ENCODE measurements around the gene ZNF579.
"Not testable (repeated sequence)": the region's sequence is repeated elsewhere in the genome, so short reads cannot be mapped to it uniquely, and the experiment has no call there.

ZNF579 gene

DNA sequence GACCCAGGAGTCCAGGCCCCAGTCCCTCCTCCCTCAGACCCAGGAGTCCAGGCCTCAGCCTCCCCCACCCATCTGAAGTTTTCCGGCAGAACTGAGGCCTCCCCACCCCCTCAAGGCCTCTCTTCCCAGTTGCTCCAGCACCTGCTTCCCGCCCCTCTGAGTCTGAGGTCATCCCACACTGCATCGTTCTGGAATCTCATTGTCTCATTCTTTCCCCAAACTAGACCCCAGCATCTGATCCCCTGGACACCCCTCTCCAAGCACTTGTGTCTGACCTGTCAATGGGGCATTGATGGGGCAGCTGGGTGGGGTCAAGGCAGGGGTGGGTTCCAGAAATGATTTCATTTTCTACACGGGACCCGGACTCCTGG, 42.9 kb downstream of the ZNF579 start:
- no peak for DNase-seq

DNA sequence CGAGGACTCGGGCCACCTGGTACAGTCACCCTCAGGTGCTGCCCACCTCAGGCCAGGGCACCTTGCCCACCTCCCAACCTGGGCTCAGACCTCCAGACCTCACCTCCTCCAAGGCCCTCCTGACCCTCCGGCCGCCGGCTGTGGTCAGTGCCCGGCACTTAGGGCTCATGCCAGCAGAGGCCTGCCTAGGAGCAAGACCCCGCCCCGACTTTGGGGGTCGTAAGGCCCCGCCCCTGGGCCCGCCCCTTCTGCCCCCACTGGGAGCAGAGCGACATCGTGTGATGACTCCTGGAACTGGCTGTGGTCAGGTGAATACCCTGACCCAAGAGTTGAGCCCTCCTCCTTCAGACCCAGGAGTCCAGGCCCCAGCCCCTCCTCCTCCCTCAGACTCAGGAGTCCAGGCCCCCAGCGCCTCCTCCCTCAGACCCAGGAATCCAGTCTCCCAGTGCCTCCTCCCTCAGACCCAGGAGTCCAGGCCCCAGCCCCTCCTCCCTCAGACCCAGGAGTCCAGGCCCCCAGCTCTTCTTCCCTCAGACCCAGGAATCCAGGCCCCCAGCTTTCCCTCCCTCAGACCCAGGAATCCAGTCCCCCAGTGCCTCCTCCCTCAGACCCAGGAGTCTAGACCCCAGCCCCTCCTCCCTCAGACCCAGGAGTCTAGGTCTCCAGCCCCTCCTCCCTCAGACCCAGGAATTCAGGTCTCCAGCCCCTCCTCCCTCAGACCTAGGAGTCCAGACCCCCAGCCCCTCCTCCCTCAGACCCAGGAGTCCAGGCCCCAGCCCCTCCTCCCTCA, 43.5 kb downstream of the ZNF579 start, which contains the start of gene SBK2:
Gene SBK2, minus strand, starts transcription at position 183 of the 790 bp plus-strand sequence. CDS start 839 bp downstream, outside the sequence.
- DNase-seq, result no peak

DNA sequence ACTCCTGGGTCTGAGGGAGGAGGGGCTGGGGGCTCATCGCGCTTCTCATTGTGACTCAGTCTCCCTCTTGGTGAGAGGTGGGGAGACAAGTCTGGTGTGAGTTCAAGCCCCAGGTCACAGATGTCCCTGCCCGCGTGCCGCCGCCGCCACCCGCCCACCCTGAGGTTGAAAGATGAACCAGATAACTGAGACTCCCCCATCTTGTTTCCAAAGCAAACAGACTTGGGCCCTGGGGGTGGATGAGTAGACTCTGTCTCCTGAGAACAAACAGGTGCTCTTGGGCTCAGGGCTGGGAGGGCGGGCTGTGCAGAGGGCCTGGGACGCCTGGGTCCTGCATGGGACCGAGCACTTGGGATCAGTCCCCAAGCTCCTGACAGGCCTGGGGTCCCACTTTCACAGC, 44.3 kb downstream of the ZNF579 start:
- DNase-seq, result no peak

DNA sequence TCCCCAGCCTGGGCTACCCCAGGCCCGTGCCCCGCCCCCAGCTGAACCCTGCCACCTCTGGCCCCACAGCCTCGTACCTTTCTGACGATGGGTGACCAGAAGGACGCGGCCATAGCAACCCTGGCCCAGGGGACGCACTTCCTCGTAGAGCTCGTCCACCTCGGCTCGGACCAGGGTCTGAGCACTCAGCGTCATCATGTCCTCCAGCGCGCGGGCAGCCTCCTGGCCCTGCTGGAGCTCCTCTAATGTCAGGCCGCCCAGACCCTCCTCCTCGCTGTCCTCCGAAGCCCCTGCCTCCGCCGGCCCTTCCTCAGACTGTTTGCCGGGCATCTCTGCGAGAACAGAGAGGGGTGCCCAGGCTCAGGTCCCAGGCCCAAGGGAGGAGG, 44.7 kb downstream of the ZNF579 start:
- DNase-seq, result no peak

DNA sequence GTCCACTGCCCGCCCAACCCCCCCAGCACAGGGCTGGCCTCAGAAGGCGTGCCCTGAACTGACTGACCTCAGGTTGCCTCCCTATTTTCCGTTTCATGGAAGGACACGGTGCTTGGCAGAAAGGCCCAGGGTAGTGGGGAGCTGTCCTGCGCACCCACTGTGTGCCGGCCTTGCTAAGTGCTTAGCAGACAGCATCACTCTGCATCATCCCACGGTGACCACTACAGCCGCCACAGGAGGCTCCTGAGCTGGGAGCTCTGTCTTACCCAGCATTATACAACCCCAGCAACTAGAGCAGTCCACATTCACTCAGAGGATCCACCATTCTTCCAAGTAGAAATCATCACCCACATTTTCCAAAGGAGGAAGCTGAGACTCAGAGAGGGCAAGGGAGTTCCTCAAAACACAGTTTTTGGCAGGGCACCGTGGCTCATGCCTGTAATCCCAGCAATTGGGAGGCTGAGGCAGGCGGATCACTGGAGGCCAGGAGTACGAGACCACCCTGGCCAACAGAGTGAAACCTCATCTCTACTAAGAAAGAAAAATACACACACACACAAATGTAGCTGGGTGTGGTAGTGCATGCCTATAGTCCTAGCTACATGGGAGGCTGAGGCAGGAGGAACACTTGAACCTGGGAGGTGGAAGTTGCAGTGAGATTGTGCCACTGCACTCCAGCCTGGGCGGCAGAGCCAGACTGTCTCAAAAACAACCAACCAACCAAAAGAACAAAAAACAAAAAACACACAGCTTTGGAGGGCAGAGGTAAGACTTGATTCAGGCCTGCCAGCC, 45.3 kb downstream of the ZNF579 start:
- DNase-seq, result no peak

DNA sequence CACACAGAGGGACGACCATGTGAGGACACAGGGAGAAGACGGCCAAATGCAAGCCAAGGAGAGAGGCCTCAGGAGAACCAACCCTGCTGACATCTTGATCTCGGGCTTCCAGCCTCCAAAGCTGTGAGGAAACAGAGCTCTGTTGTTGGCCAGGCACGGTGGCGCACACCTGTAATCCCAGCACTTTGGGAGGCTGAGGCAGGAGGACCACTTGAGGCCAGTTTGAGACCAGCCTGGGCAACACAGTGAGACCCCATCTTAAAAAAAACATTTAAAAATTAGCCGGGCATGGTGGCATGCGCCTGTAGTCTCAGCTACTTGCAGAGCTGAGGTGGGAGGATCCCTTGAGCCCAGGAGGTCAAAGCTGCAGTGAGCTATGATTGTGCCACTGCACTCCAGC, 46.4 kb downstream of the ZNF579 start:
- DNase-seq, result not testable (repeated sequence)

DNA sequence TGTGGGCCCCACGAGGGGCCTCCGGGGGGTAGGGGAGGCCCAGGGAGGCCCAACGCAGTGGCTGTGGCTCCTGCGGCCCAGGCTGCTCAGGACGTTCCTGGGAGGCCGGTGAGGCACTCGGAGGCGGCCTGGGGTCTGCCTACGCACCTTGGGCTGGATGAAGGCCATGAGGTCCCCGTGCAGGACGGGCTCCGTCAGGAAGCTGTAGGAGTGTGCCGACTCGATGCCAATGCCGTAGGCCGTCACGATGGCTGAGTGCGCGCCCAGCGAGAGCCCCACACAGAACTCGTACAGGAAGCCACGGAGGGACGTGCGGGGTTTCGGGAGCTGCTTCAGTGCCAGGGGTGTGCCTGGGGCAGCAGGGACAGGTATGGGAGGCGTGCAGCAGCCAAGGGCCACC, 49.7 kb downstream of the ZNF579 start:
- no peak for DNase-seq

DNA sequence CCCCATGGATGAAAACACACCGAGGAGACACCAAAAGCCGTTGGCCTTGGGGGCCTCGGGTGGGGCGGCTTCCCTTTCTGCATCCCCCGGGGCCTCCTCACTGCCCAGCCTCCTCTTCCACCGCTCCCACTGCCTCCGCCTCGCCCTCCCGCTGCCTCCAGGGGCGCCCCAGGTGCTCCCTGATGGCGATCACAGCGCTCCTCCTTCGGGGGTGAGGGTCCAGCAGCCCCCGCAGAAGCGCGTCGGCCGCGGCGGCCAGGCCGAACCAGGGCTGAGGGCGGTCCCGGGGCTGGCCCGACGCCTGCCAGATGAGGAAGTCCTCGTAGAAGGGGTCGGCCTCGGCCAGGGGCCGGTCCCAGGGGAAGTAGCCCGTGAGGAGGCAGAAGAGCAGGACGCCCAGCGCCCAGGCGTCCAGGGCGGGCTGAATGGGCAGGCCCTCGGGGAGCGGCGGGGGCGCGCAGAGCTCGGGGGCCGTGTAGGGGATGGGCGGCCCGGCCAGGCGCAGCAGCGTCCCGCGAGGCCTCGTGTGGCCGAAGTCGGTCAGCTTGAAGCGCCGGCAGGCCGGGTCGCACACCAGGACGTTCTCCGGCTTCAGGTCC, 50.9 kb downstream of the ZNF579 start:
- DNase-seq, result no peak

DNA sequence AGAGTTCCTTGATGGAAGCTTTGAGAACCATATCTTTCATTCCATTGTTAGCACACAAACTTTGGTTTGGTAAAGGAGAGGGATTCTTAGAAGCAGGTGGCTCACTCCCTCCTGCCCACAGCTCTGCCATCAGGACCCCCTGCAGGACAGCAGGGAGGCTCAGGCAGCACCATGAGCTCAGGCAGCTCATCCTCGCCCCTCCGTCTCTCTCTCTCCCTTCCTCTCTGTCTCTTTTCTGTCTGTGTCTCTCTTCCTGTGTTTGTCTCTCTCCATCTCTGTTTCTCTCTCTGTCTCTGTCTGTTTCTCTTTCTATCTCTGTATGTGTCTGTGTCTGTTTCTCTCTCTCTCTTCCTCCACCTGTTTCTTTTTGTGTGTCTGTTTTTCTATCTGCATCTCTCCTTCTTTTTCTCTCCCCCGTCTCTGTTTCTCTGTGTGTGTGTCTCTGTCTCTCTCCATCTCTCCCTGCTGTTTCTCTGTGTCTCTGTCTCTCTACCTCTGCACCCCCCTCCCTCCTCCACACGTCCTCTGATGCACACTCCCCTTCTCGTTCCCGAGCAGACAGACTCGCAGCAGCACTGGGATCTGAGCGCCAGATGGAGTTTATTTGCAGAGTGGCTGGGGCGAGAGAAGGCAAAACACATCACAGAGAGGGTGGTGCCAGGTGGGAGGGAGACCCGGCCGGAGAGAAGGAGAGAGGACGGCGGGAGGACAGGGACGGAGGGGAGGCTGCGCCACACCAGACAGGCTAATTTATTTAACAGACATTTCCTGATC, 52.4 kb downstream of the ZNF579 start:
- peak; percentile 91 for DNase-seq

DNA sequence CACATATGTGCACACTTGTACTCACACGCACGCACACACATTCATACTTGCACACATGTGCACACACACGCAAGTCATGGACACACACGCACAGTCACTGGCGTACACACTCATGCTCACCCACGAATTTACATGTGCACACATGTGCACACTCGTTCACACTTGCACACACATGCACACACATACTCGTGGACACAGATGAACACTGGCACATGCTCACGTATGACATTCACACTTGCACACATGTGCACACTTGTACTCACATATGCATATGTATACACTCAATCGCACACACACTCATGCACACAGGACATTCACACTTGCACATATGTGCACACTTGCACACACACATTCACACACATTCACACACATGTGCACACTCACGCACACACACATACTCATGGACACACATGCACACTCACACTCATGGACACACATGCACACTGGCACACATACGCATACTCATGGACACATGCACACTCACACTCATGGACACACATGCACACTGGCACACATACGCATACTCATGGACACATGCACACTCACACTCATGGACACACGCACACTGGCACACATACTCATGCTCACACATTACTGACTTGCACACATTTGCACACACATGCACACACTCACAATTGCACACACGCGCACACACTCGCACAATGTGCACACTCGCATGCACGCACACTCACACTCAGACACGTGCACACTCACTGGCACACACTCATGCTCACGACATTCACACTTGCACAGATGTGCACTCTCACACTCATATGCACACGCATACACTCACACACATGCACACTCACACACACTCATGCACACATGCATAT, 53.2 kb downstream of the ZNF579 start:
- no peak for DNase-seq
